A172 (cell line): ENCODE results near the gene PI4K2A. TPM values are rescaled to one million over a fixed set of nuclear protein-coding genes. Genes with fewer than 3 reads are reported as not detected.
A peak's percentile ranks its signal among the peaks of the same experiment; 100 is the strongest.

ENCODE experiments used
- DNase-seq: peaks from one replicate; pipeline ENCODE4 v3.0.0-alpha.2; 2015; ENCODE audit warnings: low spot score
- total RNA-seq: library from RNA; depleted of rRNA; stranded (reverse); fragments of >200 nt; shearing (Covaris generic); gene quantifications from 2 replicates; pipeline ENCODE4 v1.2.3, GENCODE V29; 2014

PI4K2A gene
- total RNA-seq, 1 experiment from 2014 or later = 31.7 TPM

DNA sequence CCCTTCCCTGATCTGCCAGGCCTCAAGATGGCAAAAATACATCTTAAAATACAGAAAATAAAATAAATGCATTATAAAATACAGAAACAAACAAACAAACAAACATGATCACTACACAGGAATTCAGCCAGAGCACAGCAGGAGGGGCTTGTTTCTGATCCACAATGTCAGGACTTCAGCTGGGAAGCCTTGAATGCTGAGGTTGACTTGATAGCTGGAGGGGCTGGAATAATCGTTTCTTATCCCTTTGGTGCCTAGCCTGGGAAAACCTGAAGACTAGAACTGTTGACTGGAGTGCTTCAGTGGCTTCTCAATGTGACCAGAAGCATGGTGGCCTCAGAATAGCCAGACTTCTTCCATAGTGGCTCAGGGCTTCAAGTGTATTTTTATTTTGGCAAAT, 63.9 kb downstream of the PI4K2A start:
- DNase-seq = no peak

DNA sequence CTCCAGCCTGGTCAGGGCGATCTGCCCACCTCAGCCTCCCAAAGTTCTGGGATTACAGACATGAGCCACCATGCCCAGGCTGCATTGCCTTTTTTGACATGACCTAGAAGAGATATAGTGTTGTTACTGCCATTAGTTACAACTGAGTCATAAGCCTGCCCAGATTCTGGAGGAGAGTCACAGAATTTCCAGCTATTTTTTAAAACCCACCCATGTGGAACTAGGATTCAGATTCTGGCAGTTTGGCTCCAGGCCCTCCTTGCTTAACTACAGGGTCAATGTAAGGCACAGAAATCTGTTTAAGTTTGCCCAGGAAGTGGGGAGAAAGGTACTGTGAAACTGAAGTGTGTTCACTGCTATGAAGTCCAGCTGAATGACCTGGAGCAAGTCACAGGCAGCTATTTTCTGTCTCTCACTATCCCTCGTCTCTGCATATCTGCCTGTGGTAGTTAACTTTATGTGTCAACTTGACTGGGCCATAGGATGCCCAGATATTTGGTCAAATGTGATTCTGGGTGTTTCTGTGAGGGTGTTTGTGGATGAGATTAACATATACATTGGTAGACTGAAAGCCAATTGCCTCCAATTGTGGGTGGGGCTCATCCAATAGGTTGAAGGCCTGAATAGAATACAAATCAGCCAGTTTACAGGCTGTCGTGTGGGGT, 64.7 kb downstream of the PI4K2A start:
- DNase-seq = no peak

DNA sequence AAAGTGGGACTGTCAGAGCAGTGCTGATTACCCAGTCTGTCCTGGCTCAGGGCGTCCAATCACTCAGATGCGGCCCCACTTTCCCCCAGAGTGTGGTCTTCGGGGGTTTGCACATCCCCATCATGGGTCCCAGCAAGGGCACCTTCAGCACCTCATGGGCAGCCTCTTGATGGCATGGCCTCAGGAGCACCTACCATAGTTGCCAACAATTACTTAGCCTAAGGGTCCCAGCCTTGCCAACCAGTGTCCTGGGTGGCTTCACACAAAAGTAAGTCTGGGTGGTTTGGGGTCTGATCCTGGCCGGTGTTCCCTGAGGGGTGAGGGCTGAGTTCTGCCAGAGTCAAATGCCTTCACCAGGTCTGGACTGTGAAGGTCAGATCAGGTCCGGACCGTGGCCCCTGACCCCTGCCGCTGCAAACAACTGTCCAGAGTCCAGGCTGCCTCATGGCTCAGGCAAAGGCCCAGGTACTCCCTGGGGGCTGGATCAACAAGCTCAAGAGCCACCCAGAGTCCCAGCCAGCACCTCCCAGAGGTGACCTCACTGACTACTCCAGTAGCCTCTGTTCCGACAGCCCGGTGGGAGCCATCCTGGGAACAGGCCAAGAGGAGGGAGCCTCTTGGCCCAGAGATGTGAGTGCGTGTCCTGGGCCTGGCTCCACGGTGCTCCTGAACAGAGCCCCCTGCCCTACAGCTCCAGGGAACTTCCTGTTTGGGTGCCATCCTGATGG, 66.8 kb downstream of the PI4K2A start:
- no peak for DNase-seq

DNA sequence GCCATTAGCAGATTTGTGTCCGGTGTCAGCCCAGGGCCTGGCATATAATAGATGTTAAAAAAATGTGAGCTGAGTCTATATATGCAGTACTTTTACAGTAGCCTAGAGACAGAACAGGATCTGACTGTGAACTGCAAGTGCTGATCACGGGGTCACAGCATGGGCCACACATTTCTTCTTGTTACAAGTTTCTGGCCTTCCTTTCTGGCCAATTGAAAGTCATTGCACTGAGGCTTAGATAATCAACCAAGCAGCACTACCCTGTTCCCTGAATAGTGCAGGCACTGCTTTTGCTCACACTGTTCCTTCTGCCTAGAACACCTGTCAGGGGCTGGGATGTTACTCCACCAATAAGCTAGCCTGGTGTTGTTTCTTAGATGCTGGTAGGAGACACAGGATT, 67.7 kb downstream of the PI4K2A start:
- DNase-seq = no peak

DNA sequence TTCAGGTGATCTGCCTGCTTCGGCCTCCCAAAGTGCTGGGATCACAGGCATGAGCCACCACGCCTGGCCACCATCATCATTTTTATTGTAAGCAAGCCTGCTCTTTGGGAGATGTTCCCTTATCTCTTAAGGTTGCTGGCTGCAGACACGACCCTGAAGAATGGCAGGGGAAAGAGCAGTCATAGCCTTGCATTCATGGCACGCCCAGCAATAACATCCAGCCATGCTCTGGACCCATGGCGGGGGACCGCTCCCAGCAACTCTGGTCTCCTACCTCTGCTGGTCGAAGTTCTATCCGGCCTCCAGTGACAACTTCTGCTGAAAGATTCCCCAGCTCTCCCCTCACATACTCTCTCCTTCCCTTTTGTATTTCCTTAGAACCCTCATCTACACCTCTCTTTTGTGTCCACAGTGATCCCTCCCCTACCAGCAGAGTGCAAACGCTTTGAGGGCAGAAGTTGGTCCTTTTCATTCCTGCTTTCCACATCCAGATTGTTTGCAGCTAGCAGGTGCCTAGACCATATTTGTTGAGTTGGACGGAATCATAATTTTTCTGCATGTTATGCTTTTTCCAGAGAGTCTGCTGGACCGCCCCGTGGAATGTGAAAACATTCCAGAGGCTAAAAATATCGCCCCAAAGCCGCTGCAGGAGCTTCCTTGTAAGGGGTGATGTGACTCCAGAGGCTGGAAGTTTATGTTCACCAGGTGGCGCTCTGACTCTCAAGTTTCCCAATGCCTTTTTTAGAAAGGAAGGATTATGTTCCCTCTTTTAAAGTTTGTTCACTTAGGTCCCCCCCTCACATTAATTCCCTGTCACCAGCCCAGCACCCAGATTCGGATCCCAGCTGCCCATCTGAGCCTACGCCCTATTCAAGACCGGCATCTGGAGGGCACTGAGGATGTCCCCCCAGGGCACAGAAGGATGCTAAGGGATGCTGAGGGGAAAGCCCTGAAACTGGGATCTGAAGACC, 68.8 kb downstream of the PI4K2A start:
- peak; percentile 79 for DNase-seq

DNA sequence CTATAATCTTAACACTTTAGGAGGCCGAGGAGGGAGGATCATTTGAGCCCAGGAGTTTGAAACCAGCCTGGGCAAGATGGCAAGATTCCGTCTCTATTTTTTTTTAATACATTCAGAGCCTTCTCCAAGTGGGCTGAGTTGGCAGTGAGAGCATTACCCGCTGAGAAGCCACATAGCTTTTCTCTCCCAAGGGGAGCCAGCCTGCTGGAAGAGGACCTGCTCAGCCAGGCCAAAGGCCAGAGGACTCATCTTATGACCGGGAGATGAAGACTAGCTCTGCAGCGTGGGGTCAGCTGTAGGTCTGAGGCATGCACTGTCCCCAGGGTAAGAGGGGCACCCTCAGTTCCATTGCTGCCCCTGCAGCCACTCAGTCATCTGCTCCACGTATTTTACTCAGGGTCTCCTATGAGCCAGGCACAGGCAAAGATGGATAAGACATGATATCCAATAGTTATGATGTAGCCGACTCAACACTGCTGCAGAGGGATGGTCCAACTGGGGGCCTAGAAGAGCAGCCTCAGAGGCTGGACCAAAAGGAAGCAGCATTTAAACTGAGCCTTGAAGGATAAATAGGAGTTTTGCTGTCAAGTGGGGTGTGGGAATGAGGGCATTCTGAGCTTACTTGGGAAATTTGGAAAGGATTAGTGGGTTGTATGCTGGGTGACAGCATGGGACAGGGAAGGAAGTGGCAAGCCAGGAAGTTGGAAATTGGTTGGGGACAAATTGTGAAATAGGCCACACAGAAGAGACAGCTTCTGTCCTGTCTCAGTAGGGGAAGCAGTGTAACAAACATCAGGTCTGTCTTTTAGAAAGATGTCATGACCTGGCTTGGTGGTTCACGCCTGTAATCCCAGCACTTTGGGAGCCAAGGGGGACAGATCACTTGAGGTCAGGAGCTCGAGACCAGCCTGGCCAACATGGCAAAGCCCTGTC, 71.4 kb downstream of the PI4K2A start:
- no peak for DNase-seq

DNA sequence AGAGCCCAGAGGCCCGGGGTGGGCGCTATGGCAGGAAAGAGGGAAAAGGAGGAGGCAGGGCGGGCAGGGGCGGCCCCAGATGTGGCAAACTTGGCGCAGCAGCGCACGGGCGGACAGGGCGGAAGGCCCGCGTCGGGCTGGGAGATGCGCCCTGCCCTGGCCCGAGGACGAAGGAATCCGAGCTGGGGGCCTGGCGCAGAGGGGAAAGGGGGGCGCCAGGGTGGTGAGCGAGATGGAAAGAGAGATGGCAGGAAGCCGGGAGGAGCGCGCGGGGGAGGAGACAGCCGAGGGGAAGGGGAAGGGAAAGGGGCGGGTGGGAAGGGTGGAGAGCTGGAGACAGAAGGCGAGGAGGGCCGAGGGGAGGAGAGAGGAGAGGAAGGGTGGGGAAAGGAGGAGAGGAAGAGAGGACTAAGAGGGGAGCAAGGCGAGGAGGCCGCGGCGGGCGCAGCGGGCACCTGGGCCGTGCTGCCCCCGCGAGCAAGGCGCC, 72.9 kb downstream of the PI4K2A start, which contains the start of gene MARVELD1:
TSS of gene MARVELD1 (plus strand) at position 392 of the 487 bp plus-strand sequence. CDS start 147 bp downstream, outside the sequence.
- peak; percentile 68 for DNase-seq

DNA sequence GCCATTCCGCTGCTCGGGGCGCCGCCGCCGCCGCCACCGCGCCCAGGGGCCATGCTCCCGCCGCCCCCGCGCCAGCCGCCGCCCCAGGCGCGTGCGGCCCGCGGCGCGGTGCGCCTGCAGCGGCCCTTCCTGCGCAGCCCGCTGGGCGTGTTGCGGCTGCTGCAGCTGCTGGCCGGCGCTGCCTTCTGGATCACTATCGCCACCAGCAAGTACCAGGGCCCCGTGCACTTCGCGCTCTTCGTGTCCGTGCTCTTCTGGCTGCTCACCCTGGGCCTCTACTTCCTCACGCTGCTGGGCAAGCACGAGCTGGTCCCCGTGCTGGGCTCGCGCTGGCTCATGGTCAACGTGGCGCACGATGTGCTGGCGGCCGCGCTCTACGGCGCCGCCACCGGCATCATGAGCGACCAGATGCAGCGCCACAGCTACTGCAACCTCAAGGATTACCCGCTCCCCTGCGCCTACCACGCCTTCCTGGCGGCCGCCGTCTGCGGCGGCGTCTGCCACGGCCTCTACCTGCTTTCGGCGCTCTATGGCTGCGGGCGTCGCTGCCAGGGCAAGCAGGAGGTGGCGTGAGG, 73.4 kb downstream of the PI4K2A start:
- DNase-seq = peak; percentile 49

DNA sequence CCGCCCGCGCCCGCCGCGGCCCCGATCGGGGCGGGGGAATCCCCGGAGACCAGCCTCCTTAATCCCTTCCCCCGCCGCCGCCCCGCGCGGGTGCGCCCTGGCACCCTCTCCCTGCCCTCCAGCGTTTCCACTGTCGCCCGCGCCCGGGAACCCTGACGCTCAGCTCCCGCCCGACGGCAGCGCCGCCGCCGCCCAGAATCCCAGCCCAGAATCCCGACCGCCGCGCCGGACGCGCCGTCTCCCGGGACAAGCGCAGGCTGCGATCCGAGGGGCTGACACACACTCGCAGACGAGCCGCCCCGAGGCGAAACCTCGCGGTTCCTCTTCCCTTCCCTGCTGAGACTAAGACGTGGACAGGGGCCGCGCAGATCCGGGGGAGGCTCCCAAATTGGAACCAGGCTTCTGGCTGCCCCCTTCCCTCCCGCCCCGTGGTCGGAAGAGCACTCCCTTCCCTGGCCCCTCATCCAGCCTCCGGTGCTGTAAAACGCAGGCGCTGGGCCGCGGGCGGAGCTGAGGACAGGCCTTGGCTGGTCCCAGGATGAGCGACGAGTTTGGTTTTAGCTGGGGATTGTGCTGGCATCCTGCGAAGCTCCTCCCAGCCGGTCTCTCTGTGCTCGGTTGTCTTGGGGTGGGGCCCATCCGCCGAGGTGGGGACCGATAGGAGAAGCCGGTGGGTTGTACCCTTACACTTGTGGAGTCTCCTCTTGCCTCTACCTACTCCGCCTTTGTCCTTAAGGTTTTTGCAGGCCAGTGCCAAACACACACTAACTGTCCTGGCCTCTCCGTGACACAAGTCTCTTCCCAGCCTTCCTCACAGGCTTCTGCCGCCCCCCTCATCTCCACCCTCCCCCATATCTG, 74.2 kb downstream of the PI4K2A start:
- peak; percentile 61 for DNase-seq

DNA sequence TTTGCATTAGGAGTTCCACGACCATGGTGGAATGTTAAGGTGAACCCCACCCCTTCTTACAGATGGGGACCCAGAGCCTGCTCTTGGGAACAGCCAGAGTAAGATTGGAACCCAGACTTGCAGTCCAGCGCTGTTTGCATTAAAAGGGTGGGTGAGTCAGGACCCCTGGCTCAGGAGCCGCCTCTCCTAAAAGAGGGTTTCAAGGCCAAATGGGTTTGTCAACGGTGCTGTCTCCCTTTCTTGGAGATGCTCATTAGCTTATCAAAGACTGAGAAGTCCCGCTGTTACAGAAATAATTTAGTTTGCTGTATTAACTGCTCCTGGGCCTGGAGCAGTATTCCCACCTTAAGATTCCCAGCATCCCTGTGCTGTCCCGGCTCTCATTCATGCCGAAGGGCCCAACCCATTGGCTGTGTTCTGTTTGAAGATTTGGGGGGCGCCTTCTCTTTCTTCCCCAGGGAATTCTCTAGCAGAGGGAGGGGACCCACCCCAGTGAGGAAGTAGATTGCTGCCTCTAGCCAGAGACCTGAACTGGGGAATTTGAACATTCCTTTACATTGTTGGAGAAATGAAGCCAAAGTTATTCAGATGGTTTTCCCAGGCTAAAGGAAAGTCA, 74.9 kb downstream of the PI4K2A start:
- DNase-seq = no peak

DNA sequence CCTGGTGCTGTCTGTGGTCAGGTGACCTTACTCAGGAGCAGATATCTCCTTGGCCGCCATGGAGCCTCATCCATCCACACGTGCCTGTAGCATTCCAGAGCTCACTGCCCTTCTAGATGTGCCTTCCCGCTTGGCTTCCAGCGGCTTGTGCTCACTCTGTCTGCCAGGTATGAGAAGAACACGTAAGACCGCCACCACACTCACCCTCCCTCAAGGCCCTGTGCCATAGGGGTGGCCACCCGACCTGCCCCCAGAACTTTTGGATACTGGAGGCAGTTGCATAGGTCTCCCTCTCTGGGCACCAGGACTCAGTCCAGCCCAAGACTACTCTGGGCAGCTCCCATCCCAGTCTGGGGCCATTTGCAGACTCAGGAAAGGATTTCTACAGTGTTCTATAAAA, 77.2 kb downstream of the PI4K2A start:
- DNase-seq = no peak

DNA sequence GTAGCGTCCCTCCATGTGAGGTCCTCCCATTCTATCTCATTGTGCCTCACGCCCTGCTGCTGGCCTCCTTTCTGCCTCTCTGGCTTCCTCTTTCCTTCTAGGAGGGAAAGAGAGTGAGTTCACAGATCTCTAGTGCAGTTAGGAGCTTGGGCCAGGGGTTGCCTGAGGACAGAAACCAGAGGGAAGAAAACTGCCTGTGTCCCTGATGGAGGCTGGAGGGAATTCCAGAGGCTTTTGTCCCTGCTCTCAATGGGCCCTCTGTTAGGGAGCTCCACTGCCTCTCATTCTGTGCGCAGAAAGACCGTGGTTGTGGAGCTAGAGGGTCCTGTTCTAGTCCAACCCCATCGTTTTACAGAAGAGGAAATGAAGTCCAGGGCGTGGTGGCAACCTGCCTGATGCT, 77.7 kb downstream of the PI4K2A start:
- DNase-seq = no peak

DNA sequence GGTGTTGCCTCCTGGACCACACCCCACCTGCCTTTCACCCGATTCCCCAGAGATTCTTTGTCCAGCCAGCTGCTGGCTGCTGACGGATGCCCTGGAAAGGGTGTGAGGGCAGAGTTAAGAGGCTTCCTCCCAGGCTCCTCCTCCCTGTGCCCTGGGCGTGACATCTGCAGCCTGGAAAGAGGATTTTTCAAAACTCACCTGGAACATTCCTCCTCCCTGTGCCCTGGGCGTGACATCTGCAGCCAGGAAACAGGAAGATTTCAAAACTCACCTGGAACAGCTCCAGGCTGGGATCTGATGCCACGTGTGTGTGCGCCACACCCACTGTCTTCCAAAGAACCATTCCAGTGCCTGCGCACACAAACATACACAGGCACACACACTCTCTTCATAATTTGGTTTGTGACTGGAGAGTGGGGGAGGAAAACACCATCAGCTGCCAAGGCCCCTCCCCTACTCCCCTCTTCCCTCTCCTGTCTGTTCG, 78.2 kb downstream of the PI4K2A start:
- peak; percentile 45 for DNase-seq

DNA sequence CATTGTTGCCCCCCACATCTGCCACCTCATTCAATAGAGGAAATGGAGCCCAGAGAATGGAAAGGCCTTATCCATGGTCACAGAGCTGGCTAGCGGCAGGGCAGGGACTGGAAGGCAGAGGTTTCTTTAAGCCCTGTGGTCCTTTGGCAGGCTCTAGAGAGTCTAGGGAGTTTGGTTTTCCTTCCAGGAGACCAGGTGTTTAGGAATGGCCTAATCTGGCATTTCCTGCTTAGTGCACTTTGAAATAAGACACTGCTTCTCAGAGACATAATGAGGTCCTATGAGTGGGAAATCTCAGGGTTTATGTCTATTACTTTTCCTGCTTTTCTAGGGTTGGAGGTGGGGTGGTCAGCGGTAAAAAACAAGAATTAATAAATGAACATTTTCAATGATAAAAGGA, 79.1 kb downstream of the PI4K2A start:
- DNase-seq = no peak

DNA sequence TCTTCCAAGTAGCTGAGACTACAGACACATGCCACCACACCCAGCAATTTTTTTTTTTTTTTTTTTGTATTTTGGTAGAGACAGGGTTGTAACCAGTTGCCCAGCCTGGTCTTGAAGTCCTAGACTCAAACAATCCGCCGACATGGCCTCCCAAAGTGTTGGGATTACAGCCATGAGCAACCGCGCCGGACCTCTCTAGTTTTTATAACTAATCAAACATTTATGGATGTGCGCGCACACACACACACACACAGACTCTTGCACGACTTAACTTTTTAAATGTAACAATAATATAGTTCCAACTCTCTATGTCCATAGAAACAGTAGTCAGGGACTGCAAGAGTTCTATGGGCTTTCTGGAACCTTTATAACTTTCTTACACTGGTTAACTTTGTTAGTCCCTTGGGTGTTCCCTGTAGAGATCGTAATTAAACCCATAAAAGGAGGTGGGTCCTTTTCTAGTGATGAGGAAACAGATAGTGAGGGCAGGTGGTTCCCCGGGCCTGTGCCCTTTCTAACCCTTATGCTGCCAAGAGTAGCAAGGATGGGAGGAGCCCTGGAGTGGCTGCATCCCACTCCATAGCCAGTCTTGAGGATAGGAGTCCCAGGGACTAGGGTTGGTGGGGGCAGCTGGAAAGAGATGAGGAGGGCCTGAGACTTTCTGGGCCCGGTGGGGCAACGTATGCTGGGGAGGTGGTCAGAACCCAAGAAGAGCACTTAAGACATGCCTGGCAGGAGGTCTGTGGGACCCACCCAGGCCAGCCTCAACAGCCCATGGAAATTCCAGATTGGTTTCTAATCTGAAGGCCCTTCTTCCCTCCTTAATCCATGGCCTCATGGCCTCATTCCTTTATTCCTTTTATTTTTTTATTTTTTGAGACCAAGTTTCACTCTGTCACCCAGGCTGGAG, 81.7 kb downstream of the PI4K2A start:
- no peak for DNase-seq

DNA sequence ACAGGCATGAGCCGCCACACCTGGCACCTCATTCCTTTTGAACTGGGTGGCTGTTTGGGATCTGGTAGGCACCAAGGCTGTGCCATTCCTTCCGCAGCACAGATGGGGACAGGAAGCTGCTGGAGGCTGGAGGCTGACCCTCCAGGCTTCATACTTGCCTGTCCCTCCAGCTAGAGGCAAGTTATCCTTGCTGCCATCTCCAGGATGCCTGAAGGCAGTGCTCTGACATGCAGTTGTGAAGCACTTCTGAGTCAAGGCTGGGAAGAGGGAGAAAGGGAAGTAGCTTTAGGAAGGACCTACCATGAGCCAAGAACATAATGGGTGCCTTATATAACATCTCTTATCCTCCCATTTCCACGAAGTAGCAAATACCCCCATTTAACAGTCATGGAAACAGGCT, 82.5 kb downstream of the PI4K2A start:
- DNase-seq = no peak

DNA sequence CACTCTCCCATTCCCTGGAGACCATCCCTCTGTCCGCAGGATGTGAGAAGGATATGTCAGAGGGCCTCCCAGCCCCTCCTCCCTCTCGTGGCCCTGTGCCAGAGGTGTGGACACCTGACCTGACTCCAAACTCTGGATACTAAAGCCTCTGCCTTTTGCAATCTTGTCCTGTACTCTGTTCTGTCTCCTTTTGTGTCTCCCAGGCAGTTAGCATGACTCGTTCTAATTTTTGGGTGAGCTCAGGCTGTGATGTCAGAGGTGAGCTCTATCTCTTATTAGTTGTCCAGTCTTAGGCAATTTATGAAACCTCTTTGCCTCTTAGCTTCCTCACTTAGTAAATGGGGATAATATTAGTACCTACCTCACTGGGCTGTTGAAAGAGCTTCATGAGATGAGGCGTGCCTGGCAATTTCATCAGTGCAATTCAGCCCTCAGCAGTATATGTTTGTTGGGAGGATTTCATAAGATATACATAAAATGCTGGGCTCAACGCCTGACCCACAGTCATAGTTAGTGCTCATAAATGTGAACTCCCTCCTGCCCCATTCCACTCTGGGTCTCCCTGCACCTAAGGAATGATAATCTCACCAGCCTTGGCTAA, 84.0 kb downstream of the PI4K2A start:
- DNase-seq = no peak
